Measurements from ENCODE around the gene SERPINC1.
"Not testable (repeated sequence)": the region's sequence is repeated elsewhere in the genome, so short reads cannot be mapped to it uniquely, and the experiment has no call there.

SERPINC1 gene

DNA sequence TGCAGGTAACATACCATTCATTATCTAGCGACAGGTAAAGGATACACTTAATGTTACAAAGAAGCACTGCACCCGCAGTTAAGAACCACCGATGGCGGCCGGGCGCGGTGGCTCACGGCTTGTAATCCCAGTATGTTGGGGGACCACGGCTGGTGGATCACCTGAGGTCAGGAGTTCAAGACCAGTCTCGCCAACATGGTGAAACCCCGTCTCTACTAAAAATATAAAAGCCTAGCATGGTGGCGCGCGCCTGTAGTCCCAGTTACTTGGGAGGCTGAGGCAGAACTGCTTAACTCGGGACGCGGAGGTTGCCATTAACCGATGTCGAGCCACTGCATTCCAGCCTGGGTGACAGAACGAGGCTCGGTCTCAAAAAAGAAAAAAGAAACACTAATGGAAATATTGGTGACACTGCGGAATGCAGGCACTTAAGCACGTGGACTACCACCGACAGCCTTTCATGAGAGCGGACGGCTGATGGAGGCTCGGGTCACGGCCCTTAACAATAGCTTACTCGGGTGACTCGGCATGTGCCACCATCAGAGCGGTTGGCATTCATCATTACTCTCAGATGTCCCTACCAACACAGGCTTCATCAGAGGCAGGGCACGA is 49.9 kb downstream of the SERPINC1 start:
- peak overlapping the region; percentile 92 for H3K4me3 ChIP-seq (ENCODE audit: low read depth, low read length)
- TF ChIP-seq, protein P1, sequence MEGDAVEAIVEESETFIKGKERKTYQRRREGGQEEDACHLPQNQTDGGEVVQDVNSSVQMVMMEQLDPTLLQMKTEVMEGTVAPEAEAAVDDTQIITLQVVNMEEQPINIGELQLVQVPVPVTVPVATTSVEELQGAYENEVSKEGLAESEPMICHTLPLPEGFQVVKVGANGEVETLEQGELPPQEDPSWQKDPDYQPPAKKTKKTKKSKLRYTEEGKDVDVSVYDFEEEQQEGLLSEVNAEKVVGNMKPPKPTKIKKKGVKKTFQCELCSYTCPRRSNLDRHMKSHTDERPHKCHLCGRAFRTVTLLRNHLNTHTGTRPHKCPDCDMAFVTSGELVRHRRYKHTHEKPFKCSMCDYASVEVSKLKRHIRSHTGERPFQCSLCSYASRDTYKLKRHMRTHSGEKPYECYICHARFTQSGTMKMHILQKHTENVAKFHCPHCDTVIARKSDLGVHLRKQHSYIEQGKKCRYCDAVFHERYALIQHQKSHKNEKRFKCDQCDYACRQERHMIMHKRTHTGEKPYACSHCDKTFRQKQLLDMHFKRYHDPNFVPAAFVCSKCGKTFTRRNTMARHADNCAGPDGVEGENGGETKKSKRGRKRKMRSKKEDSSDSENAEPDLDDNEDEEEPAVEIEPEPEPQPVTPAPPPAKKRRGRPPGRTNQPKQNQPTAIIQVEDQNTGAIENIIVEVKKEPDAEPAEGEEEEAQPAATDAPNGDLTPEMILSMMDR (IDR thresholded peaks at IDR 0.05; ENCODE audit: low read depth, low read length), result no peak

DNA sequence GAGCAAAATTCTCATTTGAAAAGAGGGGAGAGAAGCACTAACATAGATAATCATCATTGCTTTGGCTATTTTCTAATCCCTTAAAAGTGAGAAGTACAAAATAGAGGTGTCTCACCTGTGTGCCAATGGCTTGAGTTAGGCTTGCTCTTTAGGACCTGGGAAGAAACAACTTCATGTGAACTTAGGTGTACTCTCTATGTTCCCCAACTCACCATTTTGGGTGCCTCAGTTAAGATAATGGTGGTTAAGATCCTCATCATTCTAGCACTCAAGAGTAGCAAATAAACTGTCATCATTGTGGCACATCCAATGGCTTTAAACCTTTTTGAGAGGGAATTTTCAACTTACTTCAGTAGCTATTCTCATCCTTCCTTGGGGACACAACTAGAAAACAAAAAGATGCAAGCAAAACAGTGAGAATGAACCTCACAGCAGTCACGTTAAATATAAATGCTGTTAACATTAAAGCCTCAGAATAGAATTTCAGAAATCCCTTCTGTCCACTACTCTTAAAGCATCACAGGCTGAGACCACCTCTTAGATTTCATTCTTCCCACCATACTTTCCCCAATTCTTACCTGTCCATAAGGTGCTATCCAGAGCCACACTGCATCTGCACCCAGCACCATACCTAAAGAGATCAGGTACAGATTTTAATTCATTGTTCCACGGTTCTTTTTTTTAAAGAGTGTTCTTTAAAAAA is 50.6 kb downstream of the SERPINC1 start:
- peak overlapping the region; percentile 92 for H3K4me3 ChIP-seq (ENCODE audit: low read depth, low read length)
- TF ChIP-seq, protein P1 (IDR thresholded peaks at IDR 0.05; ENCODE audit: low read depth, low read length), result no peak

DNA sequence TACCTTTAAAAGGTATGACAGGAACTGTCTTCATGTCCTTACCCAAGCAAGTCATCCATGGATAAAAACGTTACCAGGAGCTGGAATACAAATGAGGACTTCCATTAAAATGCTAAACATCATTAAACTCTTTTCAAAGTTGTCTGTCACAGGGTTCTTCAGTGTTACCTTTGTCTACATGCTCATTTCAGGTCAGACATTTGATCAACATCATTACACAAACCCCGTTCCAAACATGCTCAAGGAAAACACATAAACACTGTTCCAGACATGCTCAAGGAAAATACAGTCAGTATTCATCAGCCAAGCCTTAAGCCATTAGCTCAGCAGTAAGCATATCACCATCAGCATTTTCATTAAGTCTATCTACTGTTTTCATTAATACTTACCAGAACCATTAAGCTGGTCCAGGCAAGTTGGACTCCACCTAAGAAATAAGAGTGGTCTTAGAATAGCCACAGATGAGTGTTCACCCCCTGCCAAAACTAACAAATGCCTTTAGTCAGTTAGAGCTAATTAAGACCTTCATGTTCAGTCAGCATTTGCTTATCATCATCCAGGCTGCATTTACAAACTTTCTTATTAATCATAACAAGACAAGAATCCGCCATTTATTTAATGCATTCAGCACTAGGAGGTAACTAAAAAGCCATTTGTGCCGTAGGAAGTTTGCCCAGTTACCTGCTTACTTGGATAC is 51.5 kb downstream of the SERPINC1 start:
- peak overlapping the region; percentile 92 for H3K4me3 ChIP-seq (ENCODE audit: low read depth, low read length)
- TF ChIP-seq, protein P1 (IDR thresholded peaks at IDR 0.05; ENCODE audit: low read depth, low read length), result no peak

DNA sequence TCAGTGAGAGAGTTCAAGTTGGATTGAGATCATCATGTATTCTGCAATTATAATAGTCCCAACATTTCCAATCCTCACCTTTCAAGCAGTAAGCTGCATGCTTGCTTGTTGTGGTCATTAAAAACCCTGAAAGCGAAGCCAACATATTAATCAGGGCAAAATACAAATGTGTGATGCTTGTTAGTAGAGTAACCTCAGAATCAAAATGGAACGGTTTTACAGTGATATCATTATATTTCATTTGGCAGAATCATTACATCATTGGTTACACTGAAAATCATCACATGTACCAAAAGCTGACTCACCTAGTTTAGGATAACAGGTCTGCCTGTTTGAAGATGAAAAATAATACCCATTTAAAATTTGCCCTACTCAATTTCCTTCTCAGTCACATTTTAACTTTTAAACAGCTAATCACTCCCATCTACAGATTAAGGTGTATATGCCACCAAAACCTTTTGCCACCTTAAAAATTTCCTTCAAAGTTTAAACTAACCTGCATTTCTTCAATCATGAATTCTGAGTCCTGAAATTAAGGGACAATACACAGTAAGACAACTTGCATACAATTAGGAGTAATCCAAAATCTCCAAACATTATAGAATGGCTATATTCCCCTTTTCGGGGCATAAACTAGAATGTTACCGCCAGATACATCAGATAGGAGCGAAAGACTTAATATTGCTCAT is 52.8 kb downstream of the SERPINC1 start:
- H3K4me3 ChIP-seq (ENCODE audit: low read depth, low read length), result peak overlapping the region; percentile 10; the same call in 1 of the 2 replicates
- TF ChIP-seq, protein P1 (IDR thresholded peaks at IDR 0.05; ENCODE audit: low read depth, low read length), result no peak

DNA sequence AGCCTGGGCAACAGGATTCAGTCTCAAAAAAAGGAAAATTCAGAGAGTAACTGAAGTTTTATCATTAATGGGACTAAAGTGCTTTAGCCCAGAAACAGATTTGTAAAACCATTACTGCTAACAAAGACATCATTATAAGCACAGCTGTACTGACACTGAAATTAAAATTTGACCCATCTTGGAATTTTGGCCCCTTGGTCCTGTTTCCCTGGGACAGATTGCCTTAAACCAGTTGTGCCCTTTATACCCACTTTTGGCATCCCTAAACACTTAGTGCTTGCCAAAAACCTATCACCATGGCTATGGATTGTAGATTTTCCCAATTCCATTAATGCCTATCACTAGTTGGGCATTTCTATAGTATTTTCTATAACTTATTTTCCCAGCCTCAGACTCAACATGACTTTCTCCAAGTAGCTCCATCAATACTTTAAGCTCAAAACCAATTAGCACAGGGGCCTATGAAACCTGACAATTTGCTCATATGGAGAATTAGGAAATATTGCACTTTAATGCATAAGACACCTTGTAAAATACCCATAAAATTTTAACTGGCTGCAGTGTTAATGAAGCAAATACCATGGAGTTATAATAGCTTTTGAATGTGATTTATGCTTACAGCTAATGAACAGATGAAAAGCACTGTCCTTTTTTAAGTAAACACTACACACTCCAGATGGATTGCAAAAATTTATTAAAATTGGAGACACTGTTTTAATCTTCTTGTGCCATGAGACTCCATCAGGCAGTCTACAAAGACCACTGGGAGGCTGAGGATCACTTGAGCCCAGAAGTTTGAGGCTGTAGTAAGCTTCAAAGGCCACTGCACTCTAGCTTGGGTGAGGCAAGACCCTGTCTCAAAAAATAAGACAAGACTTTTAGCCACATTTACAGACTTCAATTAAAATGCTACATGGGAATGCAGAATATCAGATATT is 53.6 kb downstream of the SERPINC1 start:
- H3K4me3 ChIP-seq (ENCODE audit: low read depth, low read length), result no peak overlapping the region
- TF ChIP-seq, protein P1 (IDR thresholded peaks at IDR 0.05; ENCODE audit: low read depth, low read length), result no peak

DNA sequence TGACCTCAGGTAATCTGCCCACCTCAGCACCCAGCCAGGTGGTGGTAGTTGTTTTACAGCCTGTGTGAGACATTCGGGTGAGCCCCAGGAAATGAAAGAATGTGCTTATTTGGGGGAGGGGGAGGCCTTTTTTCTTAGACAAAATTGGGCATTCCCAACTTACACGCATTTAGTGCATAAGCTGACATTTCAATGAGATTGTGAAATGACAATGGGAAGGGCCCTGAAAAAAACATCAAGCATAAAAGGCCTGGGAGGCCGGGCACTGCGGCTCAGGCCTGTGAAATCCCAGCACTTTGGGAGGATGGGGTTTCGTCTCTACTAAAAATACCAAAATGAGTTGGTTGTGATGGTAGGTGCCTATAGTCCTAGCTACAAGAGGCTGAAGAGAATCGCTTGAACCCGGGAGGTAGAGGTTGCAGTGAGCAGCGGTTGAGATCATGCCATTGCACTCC is 54.3 kb downstream of the SERPINC1 start:
- no peak overlapping the region for H3K4me3 ChIP-seq (ENCODE audit: low read depth, low read length)
- TF ChIP-seq, protein P1 (IDR thresholded peaks at IDR 0.05; ENCODE audit: low read depth, low read length), result no peak

DNA sequence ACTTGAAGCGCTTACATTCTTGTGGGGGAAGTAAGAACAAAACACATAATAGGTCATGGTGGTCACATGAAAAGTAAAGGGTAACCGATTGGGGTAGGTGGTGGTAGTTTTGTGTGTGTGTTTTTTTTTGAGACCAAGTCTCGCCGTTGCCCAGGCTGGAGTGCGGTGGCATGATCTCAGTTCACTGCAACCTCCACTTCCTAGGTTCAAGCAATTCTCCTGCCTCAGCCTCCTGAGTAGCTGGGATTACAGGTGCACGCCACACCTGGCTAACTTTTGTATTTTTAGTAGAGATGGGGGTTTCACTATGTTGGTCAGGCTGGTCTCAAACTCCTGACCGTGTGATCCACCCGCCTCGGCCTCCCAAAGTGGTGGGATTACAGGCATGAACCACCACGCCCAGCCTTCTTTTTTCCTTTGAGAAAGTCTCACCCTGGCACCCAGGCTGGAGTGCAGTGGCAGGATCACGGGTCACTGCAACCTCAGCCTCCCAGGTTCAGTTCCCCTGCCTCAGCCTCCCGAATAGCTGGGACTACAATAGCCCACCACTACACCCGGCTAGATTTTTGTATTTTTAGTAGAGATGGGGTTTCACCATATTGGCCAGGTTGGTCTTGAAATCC is 54.9 kb downstream of the SERPINC1 start:
- not testable (repeated sequence) for H3K4me3 ChIP-seq (ENCODE audit: low read depth, low read length)

Data from WI38 (cell line).